Fibroblast of villous mesenchyme (primary cell): Measurements from ENCODE around the gene AAK1. TPM values are rescaled to one million over a fixed set of nuclear protein-coding genes. Genes with fewer than 3 reads are reported as not detected.
A peak's percentile ranks its signal among the peaks of the same experiment; 100 is the strongest.
"Not testable (repeated sequence)": the region's sequence is repeated elsewhere in the genome, so short reads cannot be mapped to it uniquely, and the experiment has no call there.

Experiments
- DNase-seq: peaks from one replicate; pipeline ENCODE4 v3.0.0-alpha.2; 2010; ENCODE audit warnings: low read depth
- H3K4me3 ChIP-seq: 2 replicates; pipeline ENCODE4 v1.5.1; 2011; ENCODE audit warnings: low read depth, mild to moderate bottlenecking, low read length
- total RNA-seq: library from RNA; depleted of rRNA; stranded (reverse); fragments of >200 nt; gene quantifications from 2 replicates; pipeline ENCODE4 v1.2.3, GENCODE V29; 2012
- TF ChIP-seq, protein P1 (sequence below): IDR thresholded peaks from 2 replicates; pipeline ENCODE4 v1.5.1; 2012; ENCODE audit warnings: low read depth, mild to moderate bottlenecking, low read length; ENCODE audit not compliant: insufficient read depth

The AAK1 gene
- total RNA-seq, 1 donor = 68.2 TPM

GRCh38 chr2:69674316-69674670 lies 30.8 kb upstream of the AAK1 start:
- TF ChIP-seq, protein P1, sequence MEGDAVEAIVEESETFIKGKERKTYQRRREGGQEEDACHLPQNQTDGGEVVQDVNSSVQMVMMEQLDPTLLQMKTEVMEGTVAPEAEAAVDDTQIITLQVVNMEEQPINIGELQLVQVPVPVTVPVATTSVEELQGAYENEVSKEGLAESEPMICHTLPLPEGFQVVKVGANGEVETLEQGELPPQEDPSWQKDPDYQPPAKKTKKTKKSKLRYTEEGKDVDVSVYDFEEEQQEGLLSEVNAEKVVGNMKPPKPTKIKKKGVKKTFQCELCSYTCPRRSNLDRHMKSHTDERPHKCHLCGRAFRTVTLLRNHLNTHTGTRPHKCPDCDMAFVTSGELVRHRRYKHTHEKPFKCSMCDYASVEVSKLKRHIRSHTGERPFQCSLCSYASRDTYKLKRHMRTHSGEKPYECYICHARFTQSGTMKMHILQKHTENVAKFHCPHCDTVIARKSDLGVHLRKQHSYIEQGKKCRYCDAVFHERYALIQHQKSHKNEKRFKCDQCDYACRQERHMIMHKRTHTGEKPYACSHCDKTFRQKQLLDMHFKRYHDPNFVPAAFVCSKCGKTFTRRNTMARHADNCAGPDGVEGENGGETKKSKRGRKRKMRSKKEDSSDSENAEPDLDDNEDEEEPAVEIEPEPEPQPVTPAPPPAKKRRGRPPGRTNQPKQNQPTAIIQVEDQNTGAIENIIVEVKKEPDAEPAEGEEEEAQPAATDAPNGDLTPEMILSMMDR = no peak
- no peak overlapping the region for H3K4me3 ChIP-seq
- DNase-seq = no peak

DNA sequence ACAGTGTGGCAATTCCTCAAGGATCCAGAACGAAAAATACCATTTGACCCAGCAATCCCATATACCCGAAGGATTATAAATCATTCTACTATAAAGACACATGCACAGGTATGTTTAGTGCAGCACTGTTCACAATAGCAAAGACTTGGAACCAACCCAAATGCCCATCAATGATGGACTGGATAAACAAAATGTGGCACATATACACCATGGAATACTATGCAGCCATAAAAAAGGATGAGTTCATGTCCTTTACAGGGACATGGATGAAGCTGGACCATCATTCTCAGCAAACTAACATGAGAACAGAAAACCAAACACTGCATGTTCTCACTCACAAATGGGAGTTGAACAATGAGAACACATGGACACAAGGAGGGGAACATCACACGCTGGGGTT lies 29.6 kb upstream of the AAK1 start:
- not testable (repeated sequence) for H3K4me3 ChIP-seq, DNase-seq

- TF ChIP-seq, protein P1 = no peak
- no peak for DNase-seq
- no peak overlapping the region for H3K4me3 ChIP-seq
Measured at GRCh38 chr2:69669666-69670065, 26.1 kb upstream of the AAK1 start.

- TF ChIP-seq, protein P1 = no peak
- DNase-seq = peak; percentile 19
- no peak overlapping the region for H3K4me3 ChIP-seq
Measured at GRCh38 chr2:69668598-69668997, 25.1 kb upstream of the AAK1 start.

DNA sequence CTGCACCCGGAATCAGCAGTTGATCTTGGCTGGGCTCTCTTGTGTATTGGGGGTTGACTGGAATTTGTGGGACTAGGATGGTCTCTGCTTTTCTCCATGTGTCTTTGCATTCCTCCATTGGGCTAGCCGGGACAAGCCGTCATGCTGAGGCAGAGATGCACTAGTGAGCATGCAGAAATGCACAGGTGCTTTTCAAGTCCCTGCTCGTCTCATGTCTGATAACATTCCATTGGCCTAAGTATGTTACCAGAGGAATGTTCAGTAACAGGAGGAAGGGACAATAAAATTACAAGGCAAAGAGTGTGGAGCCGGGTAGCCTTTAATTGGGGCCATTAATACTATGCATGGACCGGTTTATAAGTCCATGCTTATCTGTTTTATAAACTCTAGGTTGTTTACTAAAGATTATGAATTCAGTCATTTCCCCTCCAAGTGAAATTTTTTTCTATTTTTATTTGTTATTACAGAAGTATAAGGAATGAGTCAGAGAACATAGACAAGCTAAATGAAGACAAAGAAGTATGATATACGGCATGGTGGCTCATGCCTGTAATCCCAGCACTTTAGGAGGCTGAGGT lies 24.4 kb upstream of the AAK1 start:
- no peak overlapping the region for H3K4me3 ChIP-seq
- TF ChIP-seq, protein P1 = no peak
- DNase-seq = peak; percentile 33

DNA sequence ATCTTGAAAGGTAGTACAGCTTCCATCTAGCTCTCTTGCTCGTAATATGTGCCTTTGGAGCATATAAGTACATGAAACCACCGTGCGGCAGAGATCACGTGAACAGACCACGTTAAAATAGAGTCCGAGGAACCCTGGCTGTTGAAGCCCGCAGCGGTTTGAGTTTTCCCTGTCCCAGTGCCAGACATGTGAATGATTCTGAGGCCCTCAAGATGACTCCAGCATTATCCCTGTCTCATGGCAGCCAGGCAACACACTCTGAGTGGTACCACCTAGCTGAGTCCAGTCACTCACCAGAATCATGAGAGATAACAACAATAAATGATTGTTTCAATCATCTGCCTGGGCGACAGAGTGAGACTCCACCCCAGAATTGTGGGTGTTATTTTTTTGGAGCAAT lies 21.6 kb upstream of the AAK1 start:
- TF ChIP-seq, protein P1 = no peak
- no peak for DNase-seq
- no peak overlapping the region for H3K4me3 ChIP-seq

DNA sequence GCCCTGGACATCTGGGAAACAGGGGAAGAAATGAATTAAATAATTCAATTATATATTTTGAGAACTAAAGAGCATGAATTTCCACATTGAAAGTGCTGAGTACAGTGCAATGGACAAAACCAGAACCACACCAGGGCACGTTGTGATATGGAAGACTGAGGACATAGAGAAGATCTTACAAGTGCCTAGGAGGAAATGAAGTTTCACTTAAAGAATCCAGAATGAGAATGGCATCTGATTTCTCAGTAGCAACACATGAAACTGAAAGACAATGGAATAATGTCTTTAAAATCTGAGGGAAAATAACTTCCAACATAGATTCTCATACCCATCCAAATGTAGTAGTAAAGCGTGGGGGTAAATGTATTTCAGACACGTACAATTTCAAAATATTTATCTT lies 20.3 kb upstream of the AAK1 start:
- TF ChIP-seq, protein P1 = no peak
- H3K4me3 ChIP-seq = no peak overlapping the region
- no peak for DNase-seq

DNA sequence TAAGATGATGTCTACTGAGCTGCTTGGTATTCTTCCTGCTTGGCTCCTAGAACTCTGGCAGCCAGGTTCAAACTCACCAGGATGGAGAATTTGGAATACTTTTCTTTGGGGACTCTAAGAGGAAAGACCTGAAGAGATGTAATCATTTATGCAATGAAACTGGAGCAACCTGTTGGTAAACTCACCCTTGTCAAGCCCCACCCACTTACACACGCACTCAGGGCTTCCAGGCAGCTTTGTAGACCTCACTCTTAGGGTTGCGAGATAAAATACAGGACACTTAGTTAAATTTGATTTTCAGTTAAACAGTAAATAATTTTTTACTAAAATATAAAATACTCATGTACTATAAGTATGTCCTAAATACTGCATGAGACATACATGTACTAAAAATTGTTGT lies 19.0 kb upstream of the AAK1 start:
- not testable (repeated sequence) for DNase-seq

More for the DNA sequence above, 19.0 kb upstream of the AAK1 start:
- H3K4me3 ChIP-seq = not testable (repeated sequence)
